ENCODE results near the gene BSND. TPM values are rescaled to one million over a fixed set of nuclear protein-coding genes. Genes with fewer than 3 reads are reported as not detected.

Gene BSND
- total and polyA plus RNA-seq, 4 donors: 0.06 TPM; not detected in 3

GRCh38 chr1:54973205-54973921 lies 25.4 kb upstream of the BSND start:
- no peak overlapping the region for H3K4me3 ChIP-seq (ENCODE audit: low read depth, low read length)
- no peaks in the 10 kb centered on the region for H3K9me3 ChIP-seq (ENCODE audit: control insufficient read depth, insufficient read depth, low read length)
- no peaks in the 10 kb centered on the region for H3K36me3 ChIP-seq (ENCODE audit: control insufficient read depth, insufficient read depth, low read length)
- peak in 4 of 6 donors; percentile 15 to 77 (median 46) for DNase-seq (ENCODE audit: low read depth in 4 of 6, low spot score in 6 of 6)
- WGBS (ENCODE audit: insufficient coverage): 33% methylated on average over 5 of the region's 5 CpGs
- H3K27me3 ChIP-seq (ENCODE audit: control insufficient read depth, insufficient read depth, low read length): peaks cover 2% of the 10 kb centered on the region
- H3K27ac ChIP-seq (ENCODE audit: low read depth, low read length): no peak overlapping the region
- H3K4me1 ChIP-seq (ENCODE audit: control insufficient read depth, insufficient read depth, low read length): peaks cover 10% of the 10 kb centered on the region

GRCh38 chr1:54975356-54976108 lies 23.2 kb upstream of the BSND start:
- H3K4me1 ChIP-seq (ENCODE audit: control insufficient read depth, insufficient read depth, low read length): peaks cover 14% of the 10 kb centered on the region
- no peaks in the 10 kb centered on the region for H3K9me3 ChIP-seq (ENCODE audit: control insufficient read depth, insufficient read depth, low read length)
- H3K27me3 ChIP-seq (ENCODE audit: control insufficient read depth, insufficient read depth, low read length): peaks cover 19% of the 10 kb centered on the region
- H3K27ac ChIP-seq (ENCODE audit: low read depth, low read length): no peak overlapping the region
- peak in 1 of 6 donors; percentile 48 for DNase-seq (ENCODE audit: low read depth in 4 of 6, low spot score in 6 of 6)
- no peak overlapping the region for H3K4me3 ChIP-seq (ENCODE audit: low read depth, low read length)
- H3K36me3 ChIP-seq (ENCODE audit: control insufficient read depth, insufficient read depth, low read length): no peaks in the 10 kb centered on the region
- 58% methylated on average over 3 of the region's 4 CpGs for WGBS (ENCODE audit: insufficient coverage)

- Histone ChIP-seq H3K4me3 (ENCODE audit: low read depth, low read length) (no peak overlapping the region), H3K4me1 (ENCODE audit: control insufficient read depth, insufficient read depth, low read length) (peaks cover 14% of the 10 kb centered on the region), H3K9me3 (ENCODE audit: control insufficient read depth, insufficient read depth, low read length) (no peaks in the 10 kb centered on the region), H3K27ac (ENCODE audit: low read depth, low read length) (no peak overlapping the region), H3K27me3 (ENCODE audit: control insufficient read depth, insufficient read depth, low read length) (peaks cover 27% of the 10 kb centered on the region), H3K36me3 (ENCODE audit: control insufficient read depth, insufficient read depth, low read length) (no peaks in the 10 kb centered on the region)
- 59% methylated on average over 2 of the region's 6 CpGs for WGBS (ENCODE audit: insufficient coverage)
- DNase-seq (ENCODE audit: low read depth in 4 of 6, low spot score in 6 of 6): no peak
These were observed 22.0 kb upstream of the BSND start for GRCh38 chr1:54976747-54977146.

GRCh38 chr1:54977533-54978297 lies 21.0 kb upstream of the BSND start:
- peaks cover 14% of the 10 kb centered on the region for H3K4me1 ChIP-seq (ENCODE audit: control insufficient read depth, insufficient read depth, low read length)
- DNase-seq (ENCODE audit: low read depth in 4 of 6, low spot score in 6 of 6): no peak
- no peak overlapping the region for H3K27ac ChIP-seq (ENCODE audit: low read depth, low read length)
- H3K27me3 ChIP-seq (ENCODE audit: control insufficient read depth, insufficient read depth, low read length): peaks cover 31% of the 10 kb centered on the region
- no peaks in the 10 kb centered on the region for H3K9me3 ChIP-seq (ENCODE audit: control insufficient read depth, insufficient read depth, low read length)
- H3K4me3 ChIP-seq (ENCODE audit: low read depth, low read length): no peak overlapping the region
- no peaks in the 10 kb centered on the region for H3K36me3 ChIP-seq (ENCODE audit: control insufficient read depth, insufficient read depth, low read length)
- 88% methylated on average over 2 of the region's 5 CpGs for WGBS (ENCODE audit: insufficient coverage)

- Histone ChIP-seq H3K9me3 (ENCODE audit: control insufficient read depth, insufficient read depth, low read length) (no peaks in the 10 kb centered on the region), H3K27ac (ENCODE audit: low read depth, low read length) (no peak overlapping the region), H3K4me1 (ENCODE audit: control insufficient read depth, insufficient read depth, low read length) (peaks cover 8% of the 10 kb centered on the region), H3K4me3 (ENCODE audit: low read depth, low read length) (no peak overlapping the region), H3K36me3 (ENCODE audit: control insufficient read depth, insufficient read depth, low read length) (no peaks in the 10 kb centered on the region), H3K27me3 (ENCODE audit: control insufficient read depth, insufficient read depth, low read length) (peaks cover 33% of the 10 kb centered on the region)
- no peak for DNase-seq (ENCODE audit: low read depth in 4 of 6, low spot score in 6 of 6)
- WGBS (ENCODE audit: insufficient coverage): 89% methylated on average over 9 of the region's 9 CpGs
These were observed 20.0 kb upstream of the BSND start for GRCh38 chr1:54978528-54979326.

- WGBS (ENCODE audit: insufficient coverage): 86% methylated on average over 5 of the region's 5 CpGs
- H3K27ac ChIP-seq (ENCODE audit: low read depth, low read length): no peak overlapping the region
- no peak for DNase-seq (ENCODE audit: low read depth in 4 of 6, low spot score in 6 of 6)
- H3K9me3 ChIP-seq (ENCODE audit: control insufficient read depth, insufficient read depth, low read length): no peaks in the 10 kb centered on the region
- H3K36me3 ChIP-seq (ENCODE audit: control insufficient read depth, insufficient read depth, low read length): no peaks in the 10 kb centered on the region
- peaks cover 33% of the 10 kb centered on the region for H3K27me3 ChIP-seq (ENCODE audit: control insufficient read depth, insufficient read depth, low read length)
- H3K4me3 ChIP-seq (ENCODE audit: low read depth, low read length): no peak overlapping the region
- H3K4me1 ChIP-seq (ENCODE audit: control insufficient read depth, insufficient read depth, low read length): peaks cover 11% of the 10 kb centered on the region
These were observed 19.3 kb upstream of the BSND start for GRCh38 chr1:54979327-54979891.

- Histone ChIP-seq H3K9me3 (ENCODE audit: control insufficient read depth, insufficient read depth, low read length) (no peaks in the 10 kb centered on the region), H3K27ac (ENCODE audit: low read depth, low read length) (no peak overlapping the region), H3K36me3 (ENCODE audit: control insufficient read depth, insufficient read depth, low read length) (no peaks in the 10 kb centered on the region), H3K4me1 (ENCODE audit: control insufficient read depth, insufficient read depth, low read length) (peaks cover 11% of the 10 kb centered on the region), H3K4me3 (ENCODE audit: low read depth, low read length) (no peak overlapping the region), H3K27me3 (ENCODE audit: control insufficient read depth, insufficient read depth, low read length) (peaks cover 33% of the 10 kb centered on the region)
- 20% methylated on average over 24 of the region's 25 CpGs for WGBS (ENCODE audit: insufficient coverage)
- DNase-seq (ENCODE audit: low read depth in 4 of 6, low spot score in 6 of 6): no peak
These were observed 18.6 kb upstream of the BSND start for GRCh38 chr1:54980046-54980527.

- Histone ChIP-seq H3K27ac (ENCODE audit: low read depth, low read length) (no peak within 1 kb of the TSS), H3K4me1 (ENCODE audit: control insufficient read depth, insufficient read depth, low read length) (peaks cover 11% of the 10 kb centered on the region), H3K36me3 (ENCODE audit: control insufficient read depth, insufficient read depth, low read length) (no peaks in the 10 kb centered on the region), H3K9me3 (ENCODE audit: control insufficient read depth, insufficient read depth, low read length) (no peaks in the 10 kb centered on the region), H3K4me3 (ENCODE audit: low read depth, low read length) (no peak within 1 kb of the TSS), H3K27me3 (ENCODE audit: control insufficient read depth, insufficient read depth, low read length) (peaks cover 33% of the 10 kb centered on the region)
- DNase-seq (ENCODE audit: low read depth in 4 of 6, low spot score in 6 of 6): no peak
- WGBS (ENCODE audit: insufficient coverage): 9% methylated on average over 69 of the region's 69 CpGs
These were observed 18.0 kb upstream of the BSND start, which contains the start of gene TMEM61 for GRCh38 chr1:54980528-54981241. TMEM61 (plus strand) TSS chr1:54980628; CDS start chr1:54981066, 438 bp downstream.
